MM.1S (cell line): ENCODE data around the gene KBTBD4.
"Not testable (repeated sequence)": the region's sequence is repeated elsewhere in the genome, so short reads cannot be mapped to it uniquely, and the experiment has no call there.

Source experiments
- EZH2 ChIP-seq: fragments of 300-600 bp; sonication (generic); optimal IDR thresholded peaks from 2 replicates; pipeline ENCODE3; 2017; ENCODE audit warnings: low read depth, mild to moderate bottlenecking, antibody characterized with exemption, low read length, mixed read lengths
- TF ChIP-seq, protein P1 (sequence below): fragments of 300-600 bp; sonication (generic); IDR thresholded peaks from 2 replicates; pipeline ENCODE4 v1.5.1; 2016; ENCODE audit warnings: antibody characterized with exemption, low read length, mixed read lengths

GRCh38 chr11:47526032-47526431 is 52.7 kb downstream of the KBTBD4 start:
- TF ChIP-seq, protein P1, sequence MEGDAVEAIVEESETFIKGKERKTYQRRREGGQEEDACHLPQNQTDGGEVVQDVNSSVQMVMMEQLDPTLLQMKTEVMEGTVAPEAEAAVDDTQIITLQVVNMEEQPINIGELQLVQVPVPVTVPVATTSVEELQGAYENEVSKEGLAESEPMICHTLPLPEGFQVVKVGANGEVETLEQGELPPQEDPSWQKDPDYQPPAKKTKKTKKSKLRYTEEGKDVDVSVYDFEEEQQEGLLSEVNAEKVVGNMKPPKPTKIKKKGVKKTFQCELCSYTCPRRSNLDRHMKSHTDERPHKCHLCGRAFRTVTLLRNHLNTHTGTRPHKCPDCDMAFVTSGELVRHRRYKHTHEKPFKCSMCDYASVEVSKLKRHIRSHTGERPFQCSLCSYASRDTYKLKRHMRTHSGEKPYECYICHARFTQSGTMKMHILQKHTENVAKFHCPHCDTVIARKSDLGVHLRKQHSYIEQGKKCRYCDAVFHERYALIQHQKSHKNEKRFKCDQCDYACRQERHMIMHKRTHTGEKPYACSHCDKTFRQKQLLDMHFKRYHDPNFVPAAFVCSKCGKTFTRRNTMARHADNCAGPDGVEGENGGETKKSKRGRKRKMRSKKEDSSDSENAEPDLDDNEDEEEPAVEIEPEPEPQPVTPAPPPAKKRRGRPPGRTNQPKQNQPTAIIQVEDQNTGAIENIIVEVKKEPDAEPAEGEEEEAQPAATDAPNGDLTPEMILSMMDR, result not testable (repeated sequence)
- not testable (repeated sequence) for TF ChIP-seq EZH2
